ENCODE results near the gene ACMSD. TPM values are rescaled to one million over a fixed set of nuclear protein-coding genes. Genes with fewer than 3 reads are reported as not detected.

Gene ACMSD
- total and polyA plus RNA-seq, 9 of the 15 experiments (the other 6 are each of a cell fraction or from before 2014, with no cell fraction given), result not detected

GRCh38 chr2:134796373-134796772 is 42.0 kb upstream of the ACMSD start (continued):
- TF ChIP-seq, protein P1, sequence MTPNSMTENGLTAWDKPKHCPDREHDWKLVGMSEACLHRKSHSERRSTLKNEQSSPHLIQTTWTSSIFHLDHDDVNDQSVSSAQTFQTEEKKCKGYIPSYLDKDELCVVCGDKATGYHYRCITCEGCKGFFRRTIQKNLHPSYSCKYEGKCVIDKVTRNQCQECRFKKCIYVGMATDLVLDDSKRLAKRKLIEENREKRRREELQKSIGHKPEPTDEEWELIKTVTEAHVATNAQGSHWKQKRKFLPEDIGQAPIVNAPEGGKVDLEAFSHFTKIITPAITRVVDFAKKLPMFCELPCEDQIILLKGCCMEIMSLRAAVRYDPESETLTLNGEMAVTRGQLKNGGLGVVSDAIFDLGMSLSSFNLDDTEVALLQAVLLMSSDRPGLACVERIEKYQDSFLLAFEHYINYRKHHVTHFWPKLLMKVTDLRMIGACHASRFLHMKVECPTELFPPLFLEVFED (CRISPR knock-in tag; conservative IDR thresholded peaks at IDR 0.05), result no peak
- TF ChIP-seq L3MBTL2 (IDR thresholded peaks at IDR 0.05), result peak; percentile 35; the same call in 1 of the 2 replicates

GRCh38 chr2:134799936-134800335 is 38.5 kb upstream of the ACMSD start:
- H3K36me3 ChIP-seq (ENCODE audit: control insufficient read depth, insufficient read depth, low read length), result no peaks in the 10 kb centered on the region
- no peaks in the 10 kb centered on the region for H3K4me1 ChIP-seq (replicated peaks in 1 of 2; ENCODE audit: control insufficient read depth in 2 of 2, insufficient read depth in 2 of 2, low read length in 2 of 2)
- no peak overlapping the region for H3K4me2 ChIP-seq (ENCODE audit: insufficient read depth, low read length)
- in situ Hi-C loops (cut with MboI) (no loop called here), intact Hi-C loops (cut with micrococcal nuclease) (no loop called here)
- 0 out of 2 replicates have a peak, but pooled peaks cover 1% of the 10 kb centered on the region for H3K9me3 ChIP-seq (replicated peaks; ENCODE audit: control insufficient read depth, insufficient read depth, low read depth, low read length)
- H3K9ac ChIP-seq (ENCODE audit: insufficient read depth in 1 of 2, low read depth in 2 of 2, low read length in 2 of 2), result no peak overlapping the region
- ChIA-PET CTCF (ENCODE audit: low intra/inter-chr PET ratio) (no interaction called here), POLR2A (interaction anchor here (1.1 kb wide), 1 partner anchor 9 kb away, joined by 3 read pairs; no protein-coding TSS in a partner anchor)
- no peaks in the 10 kb centered on the region for H4K20me1 ChIP-seq (replicated peaks; ENCODE audit: control insufficient read depth, insufficient read depth, low read length)
- DNase-seq (ENCODE audit: extremely low read depth in 1 of 4, low spot score in 3 of 4), result no peak
- 2% methylated on average over 3 of the region's 3 CpGs for WGBS (ENCODE audit: insufficient coverage, low coverage, missing lambda C conversion rate)
- FAIRE-seq, result no peak
- BruUV-seq (replicated peaks), result no TSS peak
- H3K4me3 ChIP-seq, result no peak overlapping the region
- TF ChIP-seq, protein P2, sequence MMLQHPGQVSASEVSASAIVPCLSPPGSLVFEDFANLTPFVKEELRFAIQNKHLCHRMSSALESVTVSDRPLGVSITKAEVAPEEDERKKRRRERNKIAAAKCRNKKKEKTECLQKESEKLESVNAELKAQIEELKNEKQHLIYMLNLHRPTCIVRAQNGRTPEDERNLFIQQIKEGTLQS (IDR thresholded peaks at IDR 0.05), result peak; percentile 75
- TF ChIP-seq, protein P2 (CRISPR knock-in tag; conservative IDR thresholded peaks at IDR 0.05), result no peak
- TF ChIP-seq JUND (IDR thresholded peaks at IDR 0.05; ENCODE audit: borderline replicate concordance, low read depth, low read length) (peak; percentile 25; the same call in 1 of the 2 replicates), JUND (tag; IDR thresholded peaks at IDR 0.05; ENCODE audit: borderline replicate concordance, low read depth, low read length) (no peak), ZKSCAN8 (CRISPR knock-in tag; IDR thresholded peaks at IDR 0.05) (no peak)
- no peak for ATAC-seq
- H3K9me1 ChIP-seq (ENCODE audit: control insufficient read depth, insufficient read depth, low read length), result no peaks in the 10 kb centered on the region
- H2AFZ ChIP-seq (ENCODE audit: low read depth, low read length), result no peak overlapping the region
- H3K27me3 ChIP-seq (ENCODE audit: control insufficient read depth in 2 of 2, insufficient read depth in 2 of 2, low read length in 2 of 2), result no peaks in the 10 kb centered on the region; a peak in 2 of 5 replicates
- H3K79me2 ChIP-seq (ENCODE audit: control insufficient read depth, insufficient read depth, low read length), result no peaks in the 10 kb centered on the region
- H3K27ac ChIP-seq (ENCODE audit: extremely low read depth, low read depth, low read length), result no peak overlapping the region
